T-helper 22 cell (primary cell): ENCODE data around the gene LSS.

Experiments
- DNase-seq: peaks from one replicate; pipeline ENCODE4 v3.0.0-alpha.2; 2020; ENCODE audit warnings: low read depth

LSS gene

GRCh38 chr21:46168659-46169386 lies 59.8 kb downstream of the LSS start:
- DNase-seq = no peak

GRCh38 chr21:46168238-46168637 lies 60.3 kb downstream of the LSS start:
- no peak for DNase-seq

GRCh38 chr21:46165098-46165497 lies 63.5 kb downstream of the LSS start:
- DNase-seq = no peak

- no peak for DNase-seq
Observed at GRCh38 chr21:46163380-46163779, 65.2 kb downstream of the LSS start.

GRCh38 chr21:46161633-46162592 lies 66.7 kb downstream of the LSS start:
- DNase-seq = no peak

GRCh38 chr21:46160907-46161632 lies 67.5 kb downstream of the LSS start:
- no peak for DNase-seq

GRCh38 chr21:46160657-46160906 lies 68.0 kb downstream of the LSS start:
- DNase-seq = no peak

- DNase-seq = no peak
Observed at GRCh38 chr21:46159841-46160656, 68.5 kb downstream of the LSS start.

- DNase-seq = no peak
Observed at GRCh38 chr21:46159390-46159789, 69.2 kb downstream of the LSS start.

GRCh38 chr21:46158666-46159300 lies 69.8 kb downstream of the LSS start:
- DNase-seq = no peak

- DNase-seq = no peak
Observed at GRCh38 chr21:46157987-46158451, 70.6 kb downstream of the LSS start.

- DNase-seq = no peak
Observed at GRCh38 chr21:46157396-46157986, 71.1 kb downstream of the LSS start.

GRCh38 chr21:46156678-46157077 lies 71.9 kb downstream of the LSS start:
- DNase-seq = no peak

GRCh38 chr21:46156378-46156645 lies 72.3 kb downstream of the LSS start:
- DNase-seq = no peak

GRCh38 chr21:46155514-46156377 lies 72.8 kb downstream of the LSS start, which contains the start of gene FTCD:
FTCD (minus strand) TSS chr21:46155579; CDS start chr21:46155523, 56 bp downstream.
- no peak for DNase-seq

GRCh38 chr21:46154955-46155513 lies 73.5 kb downstream of the LSS start:
- no peak for DNase-seq

- DNase-seq = no peak
Observed at GRCh38 chr21:46154155-46154954, 74.2 kb downstream of the LSS start.

GRCh38 chr21:46153247-46154154 lies 75.1 kb downstream of the LSS start:
- no peak for DNase-seq
